Neural crest cell (in vitro differentiated cells): ENCODE results near the gene ELMOD3. TPM values are rescaled to one million over a fixed set of nuclear protein-coding genes. Genes with fewer than 3 reads are reported as not detected.
A peak's percentile ranks its signal among the peaks of the same experiment; 100 is the strongest.
"Not testable (repeated sequence)": the region's sequence is repeated elsewhere in the genome, so short reads cannot be mapped to it uniquely, and the experiment has no call there.

ENCODE experiments used
- DNase-seq: peaks from one replicate; pipeline ENCODE4 v3.0.0; 2021; ENCODE audit warnings: low read depth, mixed read lengths, low spot score
- H3K27ac Mint-ChIP-seq: one replicate; pipeline ENCODE4 v1.8.0; 2021; ENCODE audit warnings: mild to moderate bottlenecking, mixed read lengths; ENCODE audit not compliant: unreplicated experiment
- H3K27me3 Mint-ChIP-seq: 2 replicates; pipeline ENCODE4 v1.8.0; 2021; ENCODE audit warnings: low read depth, mild to moderate bottlenecking, mixed read lengths
- H3K36me3 Mint-ChIP-seq: 2 replicates; pipeline ENCODE4 v1.8.0; 2021; ENCODE audit warnings: low read depth, mild to moderate bottlenecking, mixed read lengths
- H3K4me1 Mint-ChIP-seq: 2 replicates; pipeline ENCODE4 v1.8.0; 2021; ENCODE audit warnings: mixed read lengths
- H3K4me3 Mint-ChIP-seq: one replicate; pipeline ENCODE4 v1.8.0; 2021; ENCODE audit warnings: mild to moderate bottlenecking, mixed read lengths
- H3K9me3 Mint-ChIP-seq: 2 replicates; pipeline ENCODE4 v1.8.0; 2021; ENCODE audit warnings: mixed read lengths
- CTCF ChIP-seq: fragments of 200-600 bp; sonication (generic); conservative IDR thresholded peaks from 2 replicates; pipeline ENCODE4 v1.5.0; 2021; ENCODE audit warnings: antibody characterized with exemption, mild to moderate bottlenecking
- total RNA-seq: library from RNA; stranded (reverse); gene quantifications from 2 replicates; pipeline ENCODE4 v1.2.1, GENCODE V29; 2021

The ELMOD3 gene
- total RNA-seq, 1 donor from 2014 or later, result 25.9 TPM

- Mint-ChIP-seq H3K27ac (no peak overlapping the region), H3K27me3 (peaks cover 12% of the 10 kb centered on the region), H3K4me1 (peaks cover 10% of the 10 kb centered on the region), H3K36me3 (no peaks in the 10 kb centered on the region), H3K9me3 (no peaks in the 10 kb centered on the region), H3K4me3 (peak overlapping the region; percentile 45)
- no peak for TF ChIP-seq CTCF
- no peak for DNase-seq
Measured at GRCh38 chr2:85411405-85411748, 56.8 kb downstream of the ELMOD3 start.

GRCh38 chr2:85413592-85414420 lies 59.2 kb downstream of the ELMOD3 start:
- peak; percentile 40 for TF ChIP-seq CTCF
- Mint-ChIP-seq H3K36me3 (no peaks in the 10 kb centered on the region), H3K27ac (peak overlapping the region; percentile 94), H3K9me3 (no peaks in the 10 kb centered on the region), H3K4me3 (peak overlapping the region; percentile 97), H3K4me1 (peaks cover 10% of the 10 kb centered on the region), H3K27me3 (peaks cover 12% of the 10 kb centered on the region)
- DNase-seq, result no peak

GRCh38 chr2:85414421-85414759 lies 59.8 kb downstream of the ELMOD3 start:
- H3K4me3 Mint-ChIP-seq, result peak overlapping the region; percentile 97
- not testable (repeated sequence) for H3K27ac Mint-ChIP-seq, DNase-seq, H3K36me3 Mint-ChIP-seq, H3K9me3 Mint-ChIP-seq
- H3K4me1 Mint-ChIP-seq, result peaks cover 16% of the 10 kb centered on the region
- H3K27me3 Mint-ChIP-seq, result peaks cover 12% of the 10 kb centered on the region

- Mint-ChIP-seq H3K4me3 (peak overlapping the region; percentile 72), H3K27me3 (peaks cover 12% of the 10 kb centered on the region), H3K9me3 (no peaks in the 10 kb centered on the region), H3K4me1 (peaks cover 22% of the 10 kb centered on the region), H3K27ac (no peak overlapping the region), H3K36me3 (no peaks in the 10 kb centered on the region)
- no peak for DNase-seq
- no peak for TF ChIP-seq CTCF
Measured at GRCh38 chr2:85414761-85415553, 60.4 kb downstream of the ELMOD3 start.

GRCh38 chr2:85415980-85416650 lies 61.5 kb downstream of the ELMOD3 start:
- H3K4me3 Mint-ChIP-seq, result peak overlapping the region; percentile 72
- no peak for TF ChIP-seq CTCF
- no peaks in the 10 kb centered on the region for H3K36me3 Mint-ChIP-seq
- no peak for DNase-seq
- peak overlapping the region; percentile 62 for H3K27ac Mint-ChIP-seq
- H3K9me3 Mint-ChIP-seq, result no peaks in the 10 kb centered on the region
- H3K4me1 Mint-ChIP-seq, result peaks cover 30% of the 10 kb centered on the region
- H3K27me3 Mint-ChIP-seq, result peaks cover 12% of the 10 kb centered on the region
